Progenitor cell of endocrine pancreas (in vitro differentiated cells): Measurements from ENCODE around the gene SAMD4A. TPM values are rescaled to one million over a fixed set of nuclear protein-coding genes. Genes with fewer than 3 reads are reported as not detected.

Experiments
- DNase-seq: peaks from one replicate; pipeline ENCODE4 v3.0.0; 2021; ENCODE audit warnings: low spot score; ENCODE audit not compliant: unreplicated experiment
- H3K27ac Mint-ChIP-seq: 2 replicates; pipeline ENCODE4 v1.8.0; 2021; ENCODE audit warnings: mild to moderate bottlenecking, moderate library complexity, mixed read lengths
- H3K27me3 Mint-ChIP-seq: 2 replicates; pipeline ENCODE4 v1.8.0; 2021; ENCODE audit warnings: mixed read lengths
- H3K36me3 Mint-ChIP-seq: 2 replicates; pipeline ENCODE4 v1.8.0; 2022; ENCODE audit warnings: mixed read lengths; ENCODE audit not compliant: insufficient read depth
- H3K4me1 Mint-ChIP-seq: 2 replicates; pipeline ENCODE4 v1.8.0; 2021; ENCODE audit warnings: low read depth, mixed read lengths
- H3K4me3 Mint-ChIP-seq: 2 replicates; pipeline ENCODE4 v1.8.0; 2021; ENCODE audit warnings: low read depth, mild to moderate bottlenecking, moderate library complexity, mixed read lengths
- H3K9me3 Mint-ChIP-seq: 2 replicates; pipeline ENCODE4 v1.8.0; 2021; ENCODE audit warnings: low read depth, mixed read lengths
- total RNA-seq: library from RNA; stranded (reverse); gene quantifications from 2 replicates; pipeline ENCODE4 v1.2.1, GENCODE V29; 2021
- TF ChIP-seq, protein P1 (sequence below): fragments of 200-600 bp; sonication (generic); IDR thresholded peaks from one replicate; pipeline ENCODE4 v1.5.0; 2021; ENCODE audit warnings: antibody characterized with exemption, mild to moderate bottlenecking; ENCODE audit not compliant: unreplicated experiment

SAMD4A gene
- total RNA-seq, 1 donor from 2014 or later: 9.1 TPM

DNA sequence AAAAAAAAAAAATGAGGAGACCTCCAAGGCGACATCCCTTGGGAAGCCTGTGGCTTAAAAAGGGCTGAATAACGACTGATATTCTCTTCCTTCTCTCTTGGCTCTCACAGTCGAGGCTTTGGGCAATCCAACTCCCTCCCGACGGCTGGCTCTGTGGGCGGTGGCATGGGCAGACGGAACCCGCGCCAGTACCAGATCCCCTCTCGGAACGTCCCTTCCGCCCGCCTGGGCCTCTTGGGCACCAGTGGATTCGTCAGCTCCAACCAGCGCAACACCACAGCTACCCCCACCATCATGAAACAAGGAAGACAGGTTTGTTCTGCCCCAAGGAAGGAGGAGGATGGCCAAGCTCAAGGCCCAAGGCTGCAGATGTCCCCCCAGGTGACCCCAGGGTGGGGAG lies 207.9 kb downstream of the SAMD4A start:
- peaks cover 1% of the 10 kb centered on the region for H3K36me3 Mint-ChIP-seq
- no peak overlapping the region for H3K27ac Mint-ChIP-seq
- no peak for DNase-seq
- H3K27me3 Mint-ChIP-seq: no peaks in the 10 kb centered on the region
- H3K9me3 Mint-ChIP-seq: no peaks in the 10 kb centered on the region
- no peak overlapping the region for H3K4me3 Mint-ChIP-seq
- peaks cover 14% of the 10 kb centered on the region for H3K4me1 Mint-ChIP-seq
- TF ChIP-seq, protein P1, sequence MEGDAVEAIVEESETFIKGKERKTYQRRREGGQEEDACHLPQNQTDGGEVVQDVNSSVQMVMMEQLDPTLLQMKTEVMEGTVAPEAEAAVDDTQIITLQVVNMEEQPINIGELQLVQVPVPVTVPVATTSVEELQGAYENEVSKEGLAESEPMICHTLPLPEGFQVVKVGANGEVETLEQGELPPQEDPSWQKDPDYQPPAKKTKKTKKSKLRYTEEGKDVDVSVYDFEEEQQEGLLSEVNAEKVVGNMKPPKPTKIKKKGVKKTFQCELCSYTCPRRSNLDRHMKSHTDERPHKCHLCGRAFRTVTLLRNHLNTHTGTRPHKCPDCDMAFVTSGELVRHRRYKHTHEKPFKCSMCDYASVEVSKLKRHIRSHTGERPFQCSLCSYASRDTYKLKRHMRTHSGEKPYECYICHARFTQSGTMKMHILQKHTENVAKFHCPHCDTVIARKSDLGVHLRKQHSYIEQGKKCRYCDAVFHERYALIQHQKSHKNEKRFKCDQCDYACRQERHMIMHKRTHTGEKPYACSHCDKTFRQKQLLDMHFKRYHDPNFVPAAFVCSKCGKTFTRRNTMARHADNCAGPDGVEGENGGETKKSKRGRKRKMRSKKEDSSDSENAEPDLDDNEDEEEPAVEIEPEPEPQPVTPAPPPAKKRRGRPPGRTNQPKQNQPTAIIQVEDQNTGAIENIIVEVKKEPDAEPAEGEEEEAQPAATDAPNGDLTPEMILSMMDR: no peak

DNA sequence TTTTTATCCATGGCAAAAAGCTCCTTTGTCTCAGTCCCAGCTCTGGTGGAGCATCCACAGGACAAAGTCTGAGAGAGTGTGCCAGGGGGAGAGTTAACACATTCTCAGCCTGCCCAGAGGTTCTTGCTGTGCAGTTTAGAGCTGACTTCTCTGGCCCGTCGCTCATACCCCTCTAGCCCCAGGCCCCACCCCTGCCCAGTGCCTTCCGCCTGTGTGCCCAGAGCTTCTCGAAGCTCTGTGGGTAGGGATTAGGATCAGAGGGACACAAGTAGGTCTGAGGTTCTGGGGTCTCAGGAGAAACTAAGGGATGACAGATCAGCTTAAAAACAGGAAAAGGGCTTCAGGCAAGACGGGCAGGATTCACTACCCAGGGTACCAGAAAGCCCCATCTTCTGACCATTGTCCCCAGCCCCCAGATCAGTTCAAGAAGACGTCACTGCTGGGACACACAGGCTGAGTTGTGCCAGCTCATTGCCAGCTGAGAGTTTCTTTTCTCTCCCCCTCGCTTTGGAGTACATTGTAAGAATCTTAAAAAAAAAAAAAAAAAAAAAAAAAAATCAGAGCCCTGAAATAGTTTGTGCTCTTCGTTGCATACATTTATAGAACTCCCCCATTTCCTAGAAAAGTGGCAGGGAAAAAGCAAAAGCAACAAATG lies 208.7 kb downstream of the SAMD4A start:
- DNase-seq: no peak
- H3K4me1 Mint-ChIP-seq: peaks cover 9% of the 10 kb centered on the region
- no peaks in the 10 kb centered on the region for H3K9me3 Mint-ChIP-seq
- peaks cover 1% of the 10 kb centered on the region for H3K36me3 Mint-ChIP-seq
- H3K27ac Mint-ChIP-seq: no peak overlapping the region
- TF ChIP-seq, protein P1: no peak
- H3K27me3 Mint-ChIP-seq: no peaks in the 10 kb centered on the region
- H3K4me3 Mint-ChIP-seq: no peak overlapping the region

DNA sequence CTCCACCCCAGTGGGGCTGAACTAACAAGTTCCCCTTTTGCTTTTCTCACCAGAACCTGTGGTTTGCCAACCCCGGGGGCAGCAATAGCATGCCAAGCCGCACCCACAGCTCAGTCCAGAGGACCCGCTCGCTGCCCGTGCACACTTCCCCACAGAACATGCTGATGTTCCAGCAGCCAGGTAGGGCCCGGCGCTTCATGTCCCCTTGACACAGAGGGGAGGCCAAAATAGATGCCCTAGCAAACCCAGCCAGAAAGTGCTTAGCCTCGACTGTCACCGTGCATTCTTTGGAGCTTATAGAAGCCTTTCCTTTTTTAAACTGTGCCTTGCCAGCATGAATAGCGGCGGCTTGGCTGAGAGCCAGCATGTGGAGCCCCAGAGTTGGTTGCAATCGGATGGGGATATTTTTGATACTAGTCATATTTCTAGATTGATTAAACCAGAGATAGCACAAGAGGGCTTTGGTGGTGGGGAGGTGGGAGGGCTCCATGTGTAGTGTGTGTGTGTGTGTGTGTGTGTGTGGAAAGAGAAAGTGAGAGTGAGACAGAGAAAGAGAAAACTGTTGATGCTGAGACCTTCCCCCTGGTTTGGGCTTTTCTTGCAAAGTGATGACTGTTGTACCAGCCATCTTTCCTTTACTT lies 209.6 kb downstream of the SAMD4A start:
- Mint-ChIP-seq H3K4me3 (no peak overlapping the region), H3K36me3 (peaks cover 1% of the 10 kb centered on the region), H3K9me3 (no peaks in the 10 kb centered on the region), H3K27ac (no peak overlapping the region), H3K27me3 (peaks cover 3% of the 10 kb centered on the region), H3K4me1 (peaks cover 9% of the 10 kb centered on the region)
- no peak for DNase-seq
- TF ChIP-seq, protein P1: no peak

- Mint-ChIP-seq H3K4me1 (peaks cover 9% of the 10 kb centered on the region), H3K36me3 (peaks cover 1% of the 10 kb centered on the region), H3K9me3 (no peaks in the 10 kb centered on the region), H3K27me3 (peaks cover 3% of the 10 kb centered on the region), H3K4me3 (no peak overlapping the region), H3K27ac (no peak overlapping the region)
- TF ChIP-seq, protein P1: no peak
- no peak for DNase-seq
Observed at GRCh38 chr14:54777395-54777794, 210.5 kb downstream of the SAMD4A start.

- H3K27me3 Mint-ChIP-seq: peaks cover 3% of the 10 kb centered on the region
Observed at GRCh38 chr14:54778618-54779345, 211.9 kb downstream of the SAMD4A start.

More at GRCh38 chr14:54778618-54779345, 211.9 kb downstream of the SAMD4A start:
- no peak overlapping the region for H3K27ac Mint-ChIP-seq
- TF ChIP-seq, protein P1: no peak
- no peak for DNase-seq
- H3K9me3 Mint-ChIP-seq: no peaks in the 10 kb centered on the region
- no peak overlapping the region for H3K4me3 Mint-ChIP-seq
- peaks cover 2% of the 10 kb centered on the region for H3K4me1 Mint-ChIP-seq
- peaks cover 1% of the 10 kb centered on the region for H3K36me3 Mint-ChIP-seq
